ENCODE data around the gene ATG4C.

The ATG4C gene

GRCh38 chr1:62799688-62800087 lies 15.8 kb downstream of the ATG4C start:
- ChIA-PET POLR2A (no interaction called here), CTCF (no interaction called here)
- Histone ChIP-seq H3K4me1 (ENCODE audit: control insufficient read depth, insufficient read depth, low read length) (0 out of 2 replicates have a peak, but pooled peaks cover 7% of the 10 kb centered on the region), H3K36me3 (ENCODE audit: control insufficient read depth in 2 of 2, insufficient read depth in 1 of 2, low read length in 2 of 2) (peaks cover 0 to 3% of the 10 kb centered on the region in 2 experiments; a peak in 2 of 3 replicates), H3K9me3 (ENCODE audit: control insufficient read depth, insufficient read depth, low read depth, low read length) (no peaks in the 10 kb centered on the region), H3K27ac (ENCODE audit: extremely low read depth, low read depth, low read length) (no peak overlapping the region), H3K4me3 (ENCODE audit: low read depth, low read length) (no peak overlapping the region)
- TF ChIP-seq PRDM10 (tag by site-specific recombination; IDR thresholded peaks at IDR 0.05), result peak; percentile 45
- TF ChIP-seq ZNF610 (tag by site-specific recombination; IDR thresholded peaks at IDR 0.05; ENCODE audit: borderline replicate concordance), result peak; percentile 94; the same call in 1 of the 2 replicates
- no peak for TF ChIP-seq SETDB1 (IDR thresholded peaks at IDR 0.05; ENCODE audit: insufficient read length, low read length)

GRCh38 chr1:62800281-62800680 lies 16.3 kb downstream of the ATG4C start:
- no peak overlapping the region for H3K4me3 ChIP-seq (ENCODE audit: low read depth, low read length)
- peaks cover 0 to 3% of the 10 kb centered on the region in 2 experiments; a peak in 2 of 3 replicates for H3K36me3 ChIP-seq (ENCODE audit: control insufficient read depth in 2 of 2, insufficient read depth in 1 of 2, low read length in 2 of 2)
- no peak overlapping the region for H3K27ac ChIP-seq (ENCODE audit: extremely low read depth, low read depth, low read length)
- CTCF ChIA-PET, result no interaction called here
- no peaks in the 10 kb centered on the region for H3K9me3 ChIP-seq (ENCODE audit: control insufficient read depth, insufficient read depth, low read depth, low read length)
- H3K4me1 ChIP-seq (ENCODE audit: control insufficient read depth, insufficient read depth, low read length), result 0 out of 2 replicates have a peak, but pooled peaks cover 7% of the 10 kb centered on the region
- no peak for TF ChIP-seq YY2 (tag by site-specific recombination; IDR thresholded peaks at IDR 0.05)
- TF ChIP-seq ZNF518A (tag by site-specific recombination; conservative IDR thresholded peaks at IDR 0.05; ENCODE audit: low read depth), result no peak
- TF ChIP-seq ZNF341 (tag by site-specific recombination; IDR thresholded peaks at IDR 0.05; ENCODE audit: low read depth), result no peak
- TF ChIP-seq ZNF529 (tag by site-specific recombination; IDR thresholded peaks at IDR 0.05; ENCODE audit: insufficient replicate concordance), result no peak
- TF ChIP-seq ATF2 (tag by site-specific recombination; IDR thresholded peaks at IDR 0.05; ENCODE audit: low read depth), result no peak
- TF ChIP-seq ZNF830 (tag by site-specific recombination; IDR thresholded peaks at IDR 0.05; ENCODE audit: low read depth), result no peak
- POLR2A ChIA-PET, result no interaction called here

- CTCF ChIA-PET, result no interaction called here
- Histone ChIP-seq H3K36me3 (ENCODE audit: control insufficient read depth in 2 of 2, insufficient read depth in 1 of 2, low read length in 2 of 2) (peaks cover 0 to 3% of the 10 kb centered on the region in 2 experiments; a peak in 2 of 3 replicates), H3K4me1 (ENCODE audit: control insufficient read depth, insufficient read depth, low read length) (0 out of 2 replicates have a peak, but pooled peaks cover 7% of the 10 kb centered on the region), H3K27ac (ENCODE audit: extremely low read depth, low read depth, low read length) (no peak overlapping the region), H3K4me3 (ENCODE audit: low read depth, low read length) (no peak overlapping the region), H3K9me3 (ENCODE audit: control insufficient read depth, insufficient read depth, low read depth, low read length) (no peaks in the 10 kb centered on the region)
- POLR2A ChIA-PET, result interaction anchor here (0.5 kb wide), 1 partner anchor 261 kb away, joined by 6 read pairs; no protein-coding TSS in a partner anchor
- TF ChIP-seq ZBTB17 (tag by site-specific recombination; IDR thresholded peaks at IDR 0.05) (no peak), ZBTB20 (tag by site-specific recombination; IDR thresholded peaks at IDR 0.05) (no peak), GLI2 (tag by site-specific recombination; IDR thresholded peaks at IDR 0.05; ENCODE audit: borderline replicate concordance, low read depth) (no peak), CTCF (tag by site-specific recombination; IDR thresholded peaks at IDR 0.05) (no peak), ZNF449 (tag by site-specific recombination; IDR thresholded peaks at IDR 0.05) (no peak), MEIS1 (CRISPR knock-in tag; IDR thresholded peaks at IDR 0.05; ENCODE audit: borderline replicate concordance) (no peak), ZNF24 (tag by site-specific recombination; IDR thresholded peaks at IDR 0.05) (no peak), OSR2 (tag by site-specific recombination; IDR thresholded peaks at IDR 0.05) (peak; percentile 33; the same call in 1 of the 2 replicates)
These were observed 16.9 kb downstream of the ATG4C start for GRCh38 chr1:62800825-62801306.
